Gastroesophageal sphincter (tissue), 4 donors: ENCODE data around the gene TGFBR2. TPM values are rescaled to one million over a fixed set of nuclear protein-coding genes. Genes with fewer than 3 reads are reported as not detected.

Source experiments
- ATAC-seq: fragments of 150-250 bp; one replicate; pipeline ENCODE4 v1.9.1; 2016; ENCODE audit warnings: mild to moderate bottlenecking, moderate library complexity
- H3K27ac ChIP-seq, 4 donors: fragments of 200-600 bp; sonication (generic) in 3 of 4; 1 replicate in 3 of 4; 2 replicates in 1 of 4; pipeline ENCODE4 v1.5.1; 2016 to 2019
- H3K27me3 ChIP-seq: fragments of 200-600 bp; sonication (generic); one replicate; pipeline ENCODE4 v1.5.1; 2019
- H3K36me3 ChIP-seq, 2 donors: fragments of 200-600 bp; sonication (generic); one replicate each; pipeline ENCODE4 v1.5.1; 2019; ENCODE audit warnings: control low read depth in 1 of 2
- H3K4me1 ChIP-seq, 3 donors: fragments of 200-600 bp; sonication (generic); 1 replicate in 2 of 3; 2 replicates in 1 of 3; pipeline ENCODE4 v1.5.1; 2016 to 2019; ENCODE audit warnings: control low read depth in 2 of 3
- H3K4me3 ChIP-seq, 2 donors: fragments of 200-600 bp; sonication (generic); one replicate each; pipeline ENCODE4 v1.5.1; 2019; ENCODE audit warnings: mild to moderate bottlenecking in 1 of 2, moderate library complexity in 1 of 2
- H3K9me3 ChIP-seq, 3 donors: fragments of 200-600 bp; sonication (generic); one replicate each; pipeline ENCODE4 v1.5.1; 2017 to 2019; ENCODE audit warnings: control low read depth in 2 of 3
- CTCF ChIP-seq, 4 experiments: fragments of 200-600 bp in 2 of 4; fragments of 450-650 bp in 2 of 4; sonication (generic) in 1 of 4; IDR thresholded peaks; one replicate each; pipeline ENCODE4 v1.5.1; 2017 to 2019; ENCODE audit warnings: antibody characterized with exemption in 4 of 4, mild to moderate bottlenecking in 2 of 4, moderate library complexity in 2 of 4
- EP300 ChIP-seq: sonication (generic); formaldehyde crosslinking; IDR thresholded peaks from one replicate; pipeline ENCODE4 v1.6.1; 2017; ENCODE audit warnings: antibody characterized with exemption, mild to moderate bottlenecking
- POLR2A ChIP-seq, 2 donors: fragments of 450-650 bp; IDR thresholded peaks; one replicate each; pipeline ENCODE4 v1.6.1; 2017; ENCODE audit warnings: antibody characterized with exemption in 2 of 2, mild to moderate bottlenecking in 2 of 2, moderate library complexity in 1 of 2
- POLR2AphosphoS5 ChIP-seq: sonication (generic); formaldehyde crosslinking; IDR thresholded peaks from one replicate; pipeline ENCODE4 v1.6.1; 2017; ENCODE audit warnings: antibody characterized with exemption
- WGBS, 2 donors: methylation state at CpG; one replicate each; pipeline ENCODE4 v1.1.5; 2018; ENCODE audit warnings: low coverage in 1 of 2; 5-methylcytosine and 5-hydroxymethylcytosine counted together
- total RNA-seq, 4 donors: library from RNA; depleted of rRNA; stranded (reverse); fragments of >200 nt; gene quantifications; one replicate each; pipeline ENCODE4 v1.1.0, GENCODE V29; 2016

Gene TGFBR2
- total RNA-seq, 4 donors from 2014 or later: 174 to 297 (median 231) TPM

GRCh38 chr3:30711151-30711550, 104.8 kb downstream of the TGFBR2 start:
- no peaks in the 10 kb centered on the region for H3K27me3 ChIP-seq
- no peak for TF ChIP-seq POLR2AphosphoS5
- TF ChIP-seq CTCF (IDR thresholded peaks at IDR 0.05): no peak
- no peak for TF ChIP-seq EP300
- ATAC-seq: no peak
- no peak overlapping the region for H3K4me3 ChIP-seq
- H3K9me3 ChIP-seq: no peaks in the 10 kb centered on the region
- no peaks in the 10 kb centered on the region for H3K4me1 ChIP-seq
- H3K36me3 ChIP-seq: peaks cover 0 to 4% of the 10 kb centered on the region in 2 donors
- no peak overlapping the region for H3K27ac ChIP-seq

- Histone ChIP-seq H3K27ac (no peak overlapping the region), H3K27me3 (no peaks in the 10 kb centered on the region), H3K4me1 (no peaks in the 10 kb centered on the region), H3K4me3 (no peak overlapping the region), H3K9me3 (no peaks in the 10 kb centered on the region), H3K36me3 (peaks cover 0 to 4% of the 10 kb centered on the region in 2 donors)
- no peak for TF ChIP-seq CTCF (IDR thresholded peaks at IDR 0.05)
- WGBS, 2 donors: 91 to 95% methylated on average over 2 of the region's 2 CpGs
- no peak for ATAC-seq
These were observed 105.5 kb downstream of the TGFBR2 start for GRCh38 chr3:30711867-30712266.

- H3K27me3 ChIP-seq: no peaks in the 10 kb centered on the region
- H3K4me1 ChIP-seq: no peaks in the 10 kb centered on the region
- WGBS, 2 donors: 57 to 66% methylated on average over 4 of the region's 4 CpGs
- no peaks in the 10 kb centered on the region for H3K9me3 ChIP-seq
- TF ChIP-seq CTCF (IDR thresholded peaks at IDR 0.05): no peak
- H3K27ac ChIP-seq: no peak overlapping the region
- ATAC-seq: no peak
- H3K36me3 ChIP-seq: peaks cover 0 to 4% of the 10 kb centered on the region in 2 donors
- H3K4me3 ChIP-seq: no peak overlapping the region
These were observed 106.6 kb downstream of the TGFBR2 start for GRCh38 chr3:30712991-30713390.

- no peak overlapping the region for H3K4me3 ChIP-seq
- no peaks in the 10 kb centered on the region for H3K9me3 ChIP-seq
- peaks cover 0 to 4% of the 10 kb centered on the region in 2 donors for H3K36me3 ChIP-seq
- no peak overlapping the region for H3K27ac ChIP-seq
- no peak for ATAC-seq
- no peaks in the 10 kb centered on the region for H3K4me1 ChIP-seq
- 100% methylated on average over 2 to 3 of the region's 3 CpGs for WGBS, 2 donors
- H3K27me3 ChIP-seq: no peaks in the 10 kb centered on the region
- TF ChIP-seq EP300 (no peak), POLR2AphosphoS5 (no peak), POLR2A (IDR thresholded peaks at IDR 0.05) (no peak), CTCF (IDR thresholded peaks at IDR 0.05) (no peak)
These were observed 107.6 kb downstream of the TGFBR2 start for GRCh38 chr3:30713885-30714503.

- Histone ChIP-seq H3K27ac (no peak overlapping the region), H3K9me3 (no peaks in the 10 kb centered on the region), H3K36me3 (peaks cover 0 to 4% of the 10 kb centered on the region in 2 donors), H3K27me3 (no peaks in the 10 kb centered on the region), H3K4me3 (no peak overlapping the region), H3K4me1 (no peaks in the 10 kb centered on the region)
- TF ChIP-seq CTCF (IDR thresholded peaks at IDR 0.05) (no peak), EP300 (no peak)
- ATAC-seq: no peak
- 94 to 100% methylated on average over 3 of the region's 3 CpGs for WGBS, 2 donors
These were observed 113.1 kb downstream of the TGFBR2 start for GRCh38 chr3:30719536-30719935.
